ENCODE data around the gene TMEM132E.

The TMEM132E gene

DNA sequence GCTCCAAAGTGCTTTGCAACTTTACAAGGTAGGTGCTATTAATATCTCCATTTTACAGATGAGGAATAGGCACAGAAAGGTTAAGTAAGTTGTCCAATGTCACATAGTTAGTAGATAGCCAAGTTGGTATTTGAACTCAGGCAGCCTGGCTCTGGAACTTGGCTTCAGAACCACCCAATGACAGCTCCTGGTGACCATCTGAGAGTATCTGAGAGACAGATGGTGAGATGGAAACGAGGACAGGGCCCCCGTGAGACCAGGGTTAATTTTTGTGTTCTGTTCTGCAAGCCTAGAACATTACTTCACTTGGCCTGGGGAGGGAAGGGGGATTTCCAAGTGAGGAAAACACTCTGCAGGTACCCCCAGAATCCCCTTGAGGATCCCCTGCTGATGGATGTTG, 9.8 kb upstream of the TMEM132E start:
- DNase-seq = no peak

DNA sequence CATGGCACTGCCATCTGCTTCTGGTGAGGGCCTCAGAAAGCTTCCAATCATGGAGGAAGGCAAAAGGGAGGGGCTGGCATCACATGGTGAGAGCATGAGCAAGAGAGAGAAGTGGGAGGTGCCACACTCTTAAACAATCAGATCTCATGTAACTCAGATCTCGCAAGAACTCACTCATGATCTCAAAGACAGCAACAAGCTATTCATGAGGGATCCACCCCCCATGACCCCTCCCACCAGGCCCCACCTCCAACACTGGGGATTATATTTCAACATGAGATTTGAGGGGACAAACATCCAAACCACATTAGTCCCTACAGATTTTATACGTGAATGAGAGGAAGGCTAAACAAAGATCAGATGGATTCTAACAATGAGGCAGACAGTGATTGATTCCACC, 8.9 kb upstream of the TMEM132E start:
- no peak for DNase-seq

DNA sequence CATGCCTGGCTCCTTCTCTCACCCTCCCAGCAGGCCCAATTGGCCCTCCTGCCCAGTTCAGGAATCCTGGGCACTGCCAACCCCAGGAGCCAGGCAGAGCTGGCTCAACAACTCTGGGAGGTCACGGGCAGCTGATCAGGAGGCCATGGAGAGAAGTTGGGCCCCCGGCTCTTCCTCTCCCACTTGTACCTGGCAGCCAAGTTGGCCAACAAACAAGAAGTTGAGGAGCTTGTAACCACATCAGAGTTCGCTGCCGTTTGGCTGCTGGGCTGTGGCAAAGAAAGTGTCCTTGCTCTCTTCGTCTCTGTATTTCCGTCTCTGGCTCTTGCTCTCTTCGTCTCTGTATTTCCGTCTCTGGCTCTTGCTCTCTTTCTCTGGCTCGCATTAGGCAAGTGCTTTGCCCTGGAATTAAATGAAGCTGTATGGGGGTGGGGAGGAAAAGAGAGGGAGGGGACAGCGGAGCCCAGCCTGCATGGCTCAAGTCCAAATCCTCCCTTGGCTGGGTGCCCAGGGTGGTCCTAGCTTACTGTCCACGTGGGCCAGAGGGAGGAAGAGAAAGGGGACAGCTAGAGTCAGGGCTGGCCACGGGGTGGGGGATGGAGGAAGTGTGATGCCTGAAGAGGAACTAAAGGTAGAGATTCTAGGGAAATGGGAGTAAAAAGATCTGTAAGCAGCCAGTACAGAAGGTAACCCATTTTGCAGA, 7.8 kb upstream of the TMEM132E start:
- DNase-seq = no peak

DNA sequence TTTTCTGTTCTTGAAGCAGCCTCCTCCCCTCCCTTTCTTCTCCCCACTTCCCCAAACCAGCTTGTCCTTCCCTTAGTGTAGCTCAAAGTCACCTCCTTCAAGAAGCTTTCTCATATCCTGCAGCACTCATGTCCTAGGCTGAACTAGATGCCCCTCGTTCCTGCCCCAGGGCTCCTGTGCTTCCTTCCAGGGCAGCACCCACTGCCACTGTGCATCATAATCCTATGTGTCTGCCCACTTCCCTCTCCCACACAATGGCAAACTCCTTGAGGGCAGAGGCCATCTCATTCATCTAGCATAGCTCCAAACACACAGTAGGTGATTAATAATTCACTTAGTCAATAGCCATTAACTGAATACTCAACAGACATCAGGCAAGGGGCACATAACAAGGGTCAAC, 6.9 kb upstream of the TMEM132E start:
- no peak for DNase-seq

DNA sequence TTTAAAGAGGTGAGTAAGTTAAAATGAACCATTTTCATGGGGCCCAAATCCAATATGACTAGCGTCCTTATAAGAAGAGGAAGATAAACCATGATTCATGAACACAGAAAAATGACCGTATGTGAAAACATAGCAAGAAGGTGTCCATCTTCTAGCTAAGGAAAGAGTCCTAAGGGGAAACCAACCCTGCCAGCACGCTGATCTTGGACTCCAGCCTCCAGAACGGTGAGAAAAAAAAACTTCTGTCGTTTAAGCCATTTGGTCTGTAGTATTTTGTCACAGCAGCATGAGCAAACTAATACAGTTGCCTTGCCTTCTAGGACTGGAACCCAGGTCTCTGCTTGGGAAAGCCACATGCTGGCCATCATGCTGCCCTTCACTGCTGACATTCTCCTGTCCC, 4.2 kb upstream of the TMEM132E start:
- no peak for DNase-seq

DNA sequence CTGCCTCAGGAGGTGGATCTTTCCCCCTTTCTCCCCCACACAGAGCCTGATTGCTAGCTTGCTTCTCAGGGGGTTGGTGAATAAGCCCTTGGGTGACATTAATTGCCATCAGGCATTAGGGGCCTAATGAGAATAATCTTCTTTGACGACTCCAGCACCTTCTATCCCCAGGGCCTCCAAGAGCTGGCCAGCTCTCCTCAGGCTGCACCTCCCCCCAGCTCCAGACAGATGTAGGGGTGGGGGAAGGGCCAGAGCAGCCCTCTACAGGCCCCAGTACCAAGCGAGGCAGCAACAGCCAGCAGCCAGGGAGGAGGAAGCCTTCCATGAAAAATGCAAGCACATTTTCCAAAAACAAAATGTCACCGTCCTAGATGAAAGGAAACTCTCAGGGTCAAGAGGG, 1.4 kb upstream of the TMEM132E start:
- no peak for DNase-seq

DNA sequence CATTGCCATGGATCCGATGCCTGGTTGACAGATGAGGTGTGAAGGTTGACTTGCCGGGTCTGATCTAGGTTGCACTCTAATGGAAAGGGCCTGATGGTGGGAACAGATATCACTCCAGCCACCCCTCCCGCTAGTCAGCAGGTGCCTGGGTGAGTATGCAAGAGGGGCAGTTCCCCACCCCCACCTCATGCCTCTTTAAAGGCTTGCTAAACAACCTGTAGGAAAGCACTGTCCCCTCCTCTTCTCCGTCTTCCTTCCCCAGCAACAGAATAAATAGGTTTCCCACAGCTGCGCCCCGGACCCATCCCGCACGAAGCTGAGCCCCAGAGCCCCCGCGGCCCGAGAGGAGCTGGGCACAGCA, 746 bp upstream of the TMEM132E start:
- no peak for DNase-seq

DNA sequence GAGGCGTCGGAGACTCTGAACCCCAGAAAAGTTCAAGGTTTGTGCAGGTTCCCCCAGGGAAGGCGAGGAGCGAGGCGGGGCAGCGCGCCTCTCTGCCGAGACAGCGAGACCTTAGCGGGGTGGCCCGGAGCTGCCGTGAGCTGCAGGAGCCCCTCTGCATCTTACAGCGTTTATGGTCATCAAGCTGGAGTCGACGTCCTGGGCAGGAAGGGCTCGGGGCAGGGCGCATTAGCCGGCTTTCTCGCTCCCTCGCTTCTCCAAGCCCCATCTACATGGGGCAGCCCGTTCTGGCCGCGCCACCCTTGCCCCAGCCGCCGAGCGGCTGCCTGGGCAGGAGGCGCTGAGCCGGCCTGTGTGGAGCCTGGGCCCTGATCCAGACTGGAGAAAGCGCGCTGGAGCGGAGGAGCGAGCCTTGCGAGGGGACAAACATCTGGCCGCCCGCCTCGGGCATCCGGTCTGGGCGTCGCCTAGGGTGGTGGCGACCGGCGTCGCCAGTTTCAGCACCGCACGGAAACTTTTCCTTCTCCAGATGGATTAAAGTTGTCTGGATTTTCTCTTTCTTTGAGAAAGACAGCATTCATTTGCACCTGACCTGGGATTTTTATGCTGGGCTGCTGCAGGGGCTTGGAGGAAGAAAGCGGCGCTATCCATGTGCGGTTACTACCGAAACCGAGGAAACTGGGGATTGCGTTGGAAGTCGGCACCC, 750 bp downstream of the TMEM132E start:
- DNase-seq = no peak

DNA sequence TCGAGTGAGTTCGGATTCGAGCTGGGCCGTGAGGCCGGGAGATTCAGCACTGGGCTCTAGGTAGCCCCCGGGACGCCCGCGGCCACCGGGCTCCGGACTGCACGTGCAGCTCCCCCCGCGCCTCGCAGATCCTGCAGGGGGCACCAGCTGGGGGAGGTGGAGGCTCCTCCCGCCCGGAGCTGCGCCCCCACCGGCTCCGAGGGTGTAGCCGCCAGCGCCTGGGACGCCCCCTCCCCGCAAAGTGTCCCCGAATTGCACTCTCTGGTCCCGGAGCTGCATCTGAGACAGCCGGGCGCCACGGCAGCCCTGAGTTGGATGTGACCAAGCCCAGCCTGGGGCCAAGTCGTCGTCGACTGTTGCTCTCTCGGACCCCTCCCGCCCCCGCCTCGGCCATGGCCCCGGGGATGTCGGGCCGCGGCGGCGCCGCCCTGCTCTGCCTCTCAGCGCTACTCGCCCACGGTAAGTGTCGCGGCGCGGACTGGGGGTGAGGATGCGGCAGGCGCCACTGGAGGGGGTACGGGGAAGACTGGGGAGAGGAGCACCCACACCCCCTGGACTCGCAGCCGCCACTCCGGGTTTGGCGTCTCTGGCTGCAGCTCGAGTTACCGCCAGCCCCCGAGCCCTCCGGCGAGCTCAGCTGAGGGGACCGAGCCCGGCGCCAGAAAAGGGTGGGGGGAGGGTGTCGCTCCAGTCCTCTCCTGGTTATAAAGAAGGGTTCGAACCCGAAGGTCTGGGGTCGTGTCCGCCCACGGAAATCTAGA, 1.5 kb downstream of the TMEM132E start:
- DNase-seq = no peak

DNA sequence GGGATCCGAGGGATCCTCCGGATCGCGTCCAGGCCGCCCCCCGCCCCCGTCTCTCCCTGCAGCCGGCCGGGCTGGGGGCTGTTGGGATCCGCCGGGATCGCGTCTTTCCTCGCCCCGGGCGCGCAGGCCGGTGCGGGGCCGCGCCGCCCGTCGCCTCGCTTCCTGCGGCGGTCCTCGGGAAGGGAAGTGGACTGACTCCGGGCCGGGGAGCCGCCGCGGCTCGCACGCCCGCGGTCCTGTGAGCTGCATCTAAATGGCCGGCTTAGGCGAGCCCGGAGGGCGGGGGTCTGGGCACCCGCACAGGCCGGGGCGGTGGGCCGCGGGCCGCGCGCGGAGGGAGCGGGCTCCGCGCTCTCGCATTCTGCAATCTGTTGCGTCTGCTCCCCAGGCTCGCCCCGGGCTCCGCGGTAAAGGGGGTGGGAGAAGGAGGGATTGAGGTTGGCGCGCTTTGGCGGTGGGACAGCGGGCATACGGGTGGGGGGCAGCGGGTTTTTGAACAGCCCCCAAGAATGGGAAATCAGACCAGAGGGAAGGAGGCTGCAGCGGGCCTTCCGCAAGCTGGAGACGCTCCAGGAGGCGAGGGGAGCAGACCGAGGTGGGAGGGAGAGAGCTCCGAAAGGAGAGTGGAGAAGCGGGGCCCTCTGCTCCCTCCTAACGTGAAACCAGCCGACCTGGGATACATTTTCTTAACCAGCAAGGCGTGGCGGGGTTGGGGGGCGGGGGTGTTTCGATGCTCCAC, 2.2 kb downstream of the TMEM132E start:
- no peak for DNase-seq

DNA sequence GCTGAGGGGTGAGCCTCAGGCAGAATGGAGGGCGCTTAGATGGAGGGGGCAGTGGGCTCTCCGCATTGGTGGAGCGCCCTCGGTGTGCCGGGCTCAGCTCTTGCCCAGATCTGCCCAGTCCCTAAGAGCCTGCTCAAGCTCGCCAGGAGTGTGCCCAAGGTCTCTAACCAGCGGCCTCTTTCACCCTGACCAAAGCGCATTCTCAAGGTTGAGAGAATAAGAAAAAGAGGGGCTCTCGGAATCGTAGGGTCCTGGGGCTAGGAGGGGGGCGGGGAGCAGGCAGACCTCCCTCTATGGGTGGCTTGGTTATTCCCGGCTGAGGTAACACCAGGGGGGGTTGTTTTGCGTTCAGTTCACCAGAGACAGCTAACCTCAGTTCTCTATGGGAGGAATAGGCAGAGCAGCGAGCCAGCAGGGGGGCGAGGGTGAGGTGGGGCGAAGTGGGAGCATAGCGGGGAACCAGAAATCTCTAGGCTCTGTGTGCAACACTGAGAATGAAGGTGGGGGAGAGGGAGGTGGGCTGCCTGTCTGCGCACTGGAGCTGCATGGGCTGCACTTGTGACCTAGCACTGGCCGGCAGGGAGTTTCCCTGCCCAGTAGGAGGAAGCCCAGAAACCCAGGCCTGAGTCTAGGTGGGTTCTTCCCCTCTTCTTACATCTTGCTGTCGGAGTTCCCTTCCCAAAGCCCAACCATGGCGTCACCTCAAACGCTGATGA, 3.0 kb downstream of the TMEM132E start:
- DNase-seq = no peak

DNA sequence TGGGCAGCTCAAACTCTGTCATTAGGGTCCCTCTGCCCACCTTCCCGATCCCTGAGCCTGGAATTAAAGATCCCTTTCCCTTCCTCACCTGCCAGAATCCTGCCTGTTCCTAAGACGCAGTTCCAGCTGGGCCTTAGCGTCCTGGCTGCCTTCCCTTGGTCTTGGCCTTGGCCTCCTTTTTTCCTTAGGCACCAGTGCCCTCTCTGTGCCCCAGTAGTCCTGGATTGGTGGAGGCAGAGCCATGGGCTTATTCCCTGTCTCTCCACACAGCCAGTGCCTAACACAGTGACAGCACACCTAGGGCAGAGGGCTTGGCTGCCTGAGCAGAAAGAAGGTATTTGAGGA, 3.5 kb downstream of the TMEM132E start:
- no peak for DNase-seq

DNA sequence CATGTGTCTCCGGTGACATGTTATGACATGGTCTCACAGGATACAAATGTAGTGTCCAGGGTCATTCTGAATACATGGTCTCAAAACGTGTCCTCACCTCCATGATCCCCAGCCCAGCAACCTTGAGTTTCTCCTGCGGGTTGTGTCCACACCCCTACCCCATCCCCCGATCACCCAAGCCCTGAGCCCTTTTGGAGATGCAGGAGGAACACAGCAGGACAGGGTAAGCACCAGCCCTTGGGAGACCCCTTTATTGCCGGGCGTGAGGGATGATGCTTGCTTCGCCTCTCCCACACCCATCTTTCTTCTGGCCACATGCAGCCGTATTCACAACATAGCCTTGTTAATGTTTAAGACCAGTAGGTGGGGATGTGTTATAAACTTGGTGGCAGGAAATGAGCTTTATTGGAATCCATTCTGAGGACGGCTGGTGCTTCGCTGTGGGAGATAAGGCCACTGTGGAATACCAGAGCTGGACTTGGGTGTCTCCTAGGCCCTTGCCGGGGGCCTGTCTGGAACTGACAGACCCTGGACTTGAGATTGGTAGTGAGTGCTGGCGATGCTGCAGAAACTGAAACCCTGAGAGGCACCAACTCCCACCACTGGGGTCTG, 5.5 kb downstream of the TMEM132E start:
- DNase-seq = peak; percentile 10

DNA sequence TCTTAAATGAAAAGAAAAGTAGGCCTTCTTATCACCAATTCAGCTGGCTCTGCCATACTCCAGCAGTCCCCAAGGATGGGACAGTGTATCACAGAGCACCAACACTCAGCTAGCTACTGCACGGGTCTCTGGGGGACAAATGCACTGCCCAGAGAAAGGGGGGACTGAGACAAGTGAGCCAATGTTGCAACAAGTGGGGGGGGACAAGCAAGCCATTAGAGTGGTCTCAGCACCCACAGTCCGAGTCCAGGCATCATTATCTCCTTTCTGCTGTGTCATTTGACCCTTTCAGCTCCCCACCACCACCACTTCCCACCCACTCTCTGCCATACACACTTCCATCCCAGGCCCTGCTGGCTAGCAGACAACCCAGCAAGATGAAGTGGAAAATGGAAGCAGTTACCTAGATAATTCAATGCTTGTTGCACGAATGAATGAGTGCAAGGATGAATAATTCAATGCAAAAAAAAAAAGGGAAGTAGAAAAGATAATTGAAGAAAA, 7.0 kb downstream of the TMEM132E start:
- no peak for DNase-seq

DNA sequence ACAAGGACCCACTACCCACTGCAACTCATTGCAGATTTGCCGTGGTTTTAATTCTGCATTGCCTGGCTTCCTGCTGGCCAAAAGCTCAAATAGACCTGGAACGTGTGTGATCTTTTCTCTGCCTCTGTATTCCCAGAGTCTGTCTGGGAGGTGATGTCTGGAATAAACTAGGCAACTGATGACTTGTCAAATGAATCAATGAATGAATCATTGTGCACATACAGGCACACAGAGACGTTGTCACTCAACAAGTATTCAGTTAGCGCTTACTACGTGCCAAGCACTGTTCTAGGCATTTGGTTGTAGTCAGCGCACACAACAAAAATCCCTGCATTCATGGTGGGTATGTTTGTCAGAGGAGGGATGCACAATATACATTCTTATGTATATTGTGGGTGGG, 8.9 kb downstream of the TMEM132E start:
- DNase-seq = no peak

DNA sequence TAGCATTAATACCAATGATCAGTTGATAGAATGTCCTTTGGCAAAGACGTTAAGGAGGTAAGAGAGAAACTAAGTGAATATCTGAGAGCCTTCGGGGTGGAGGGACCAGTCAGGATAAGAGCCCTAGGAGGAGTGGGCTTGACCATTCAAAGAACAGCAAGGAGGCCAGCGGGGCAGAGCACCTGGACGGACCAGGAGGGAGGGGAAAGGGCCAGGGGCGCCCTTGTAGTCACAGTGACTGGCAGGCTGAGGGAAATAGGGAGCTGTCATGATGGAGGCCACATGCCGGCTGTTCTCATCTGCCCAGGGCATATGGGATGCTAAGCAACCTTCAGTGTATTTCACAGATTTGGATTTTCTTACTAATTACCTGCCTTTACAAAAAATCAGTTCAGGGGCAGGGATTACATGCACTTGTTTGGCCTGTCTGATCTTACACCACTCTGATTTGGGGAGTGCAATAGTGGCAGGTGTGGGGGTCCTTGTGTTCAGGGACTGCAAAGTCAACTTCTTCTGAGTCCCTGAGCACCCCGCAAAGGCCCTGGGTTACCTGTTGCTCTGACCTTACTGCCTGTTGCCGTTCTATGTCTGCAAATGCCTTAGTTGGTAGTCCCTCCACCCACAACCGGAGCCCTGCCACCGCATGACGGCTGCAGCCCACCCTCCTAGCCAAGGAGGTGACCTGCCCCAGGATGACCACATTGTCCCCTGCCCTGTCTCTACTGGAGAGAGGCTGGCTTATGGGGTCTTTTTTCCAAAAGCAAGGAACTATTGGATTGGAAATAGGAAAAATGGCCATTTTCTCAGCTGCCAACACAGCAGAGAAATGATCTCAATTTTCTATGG, 10.0 kb downstream of the TMEM132E start:
- no peak for DNase-seq

DNA sequence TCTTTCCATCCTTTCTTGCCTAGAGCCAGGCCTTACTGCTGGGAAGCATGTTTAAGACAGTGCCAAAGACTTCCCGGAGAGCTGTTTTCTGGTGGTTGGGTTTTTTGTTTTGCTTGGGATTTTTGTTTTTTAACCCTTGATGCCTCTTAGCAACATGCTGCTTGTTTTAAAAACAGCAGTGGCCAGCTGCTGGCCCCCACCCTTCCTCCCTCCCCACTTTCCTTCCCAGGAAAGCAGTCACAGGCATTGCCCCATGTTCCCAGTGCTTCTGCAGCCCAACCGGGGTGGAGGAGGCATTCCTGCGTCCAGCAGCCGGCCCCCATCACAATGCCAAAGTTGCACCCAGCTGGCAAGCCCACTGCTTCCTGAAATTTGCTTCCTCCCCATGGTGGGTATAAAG, 12.6 kb downstream of the TMEM132E start:
- DNase-seq = no peak

DNA sequence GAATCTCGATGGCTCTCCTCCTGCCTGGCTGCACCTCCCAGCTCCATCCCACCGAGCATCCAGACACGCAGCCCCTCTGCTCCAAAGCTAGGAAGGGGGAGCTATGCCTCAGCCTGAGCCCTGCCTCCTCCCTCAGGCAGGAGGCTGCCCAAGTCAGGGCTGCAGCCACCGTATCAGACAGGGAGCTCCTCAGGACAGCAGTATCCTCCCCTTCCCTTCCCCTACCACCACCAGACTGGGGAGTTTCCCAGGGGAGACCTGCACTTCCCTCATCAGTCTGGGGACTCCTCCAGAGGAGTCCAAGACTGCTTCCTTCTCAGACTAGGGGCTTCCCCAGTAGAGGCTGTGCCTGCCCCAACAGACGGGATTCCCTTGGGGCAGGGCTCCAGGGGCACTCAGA, 17.5 kb downstream of the TMEM132E start:
- DNase-seq = no peak

DNA sequence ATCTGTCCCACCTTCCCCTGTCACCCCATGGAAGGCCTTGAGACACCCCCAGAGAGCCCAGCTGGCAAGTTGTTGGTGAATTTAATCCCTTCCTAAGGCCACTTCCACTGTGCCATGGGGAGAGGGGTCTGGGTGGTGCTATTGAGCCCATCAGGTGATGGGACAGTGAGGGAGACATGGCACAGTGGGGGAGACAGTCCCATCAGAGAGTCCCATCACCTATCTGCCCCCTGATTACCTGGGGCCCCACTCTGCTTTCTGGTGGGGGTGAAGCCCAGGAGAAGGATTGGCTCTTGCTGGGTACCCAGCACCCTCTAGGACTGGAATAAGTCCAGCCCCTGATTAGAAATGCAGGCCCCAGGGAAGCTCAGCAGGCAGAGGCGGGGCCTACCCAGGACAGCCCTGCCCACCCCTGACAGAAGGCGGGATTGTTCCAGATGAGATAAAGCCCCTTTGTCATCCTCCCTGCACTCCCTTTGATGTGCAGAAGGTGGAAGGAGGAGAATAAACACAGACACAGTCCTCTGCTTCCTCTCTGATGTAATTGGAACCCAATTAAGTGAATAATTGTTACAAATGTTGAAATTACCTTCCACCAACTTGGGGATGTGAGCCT, 18.9 kb downstream of the TMEM132E start:
- no peak for DNase-seq

DNA sequence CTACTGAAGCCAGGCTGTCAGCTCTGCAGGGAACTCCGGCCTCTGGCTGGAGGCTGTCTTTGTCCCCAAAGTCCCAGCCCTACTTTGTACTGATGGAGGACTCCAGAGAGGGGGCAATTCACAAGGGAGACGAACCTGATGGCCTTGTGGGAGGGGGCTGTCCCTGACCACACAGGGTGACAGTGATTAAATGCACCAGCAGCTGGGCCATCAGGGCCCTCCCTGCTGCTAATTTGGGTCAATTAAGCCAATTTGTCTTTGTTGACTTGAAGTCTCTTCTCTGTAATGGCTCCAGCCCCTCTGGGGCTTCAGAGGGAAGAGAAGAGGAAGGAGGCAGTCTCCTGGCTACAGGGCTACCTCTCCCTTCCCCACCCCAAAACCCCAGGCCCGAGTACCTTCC, 22.0 kb downstream of the TMEM132E start:
- no peak for DNase-seq

DNA sequence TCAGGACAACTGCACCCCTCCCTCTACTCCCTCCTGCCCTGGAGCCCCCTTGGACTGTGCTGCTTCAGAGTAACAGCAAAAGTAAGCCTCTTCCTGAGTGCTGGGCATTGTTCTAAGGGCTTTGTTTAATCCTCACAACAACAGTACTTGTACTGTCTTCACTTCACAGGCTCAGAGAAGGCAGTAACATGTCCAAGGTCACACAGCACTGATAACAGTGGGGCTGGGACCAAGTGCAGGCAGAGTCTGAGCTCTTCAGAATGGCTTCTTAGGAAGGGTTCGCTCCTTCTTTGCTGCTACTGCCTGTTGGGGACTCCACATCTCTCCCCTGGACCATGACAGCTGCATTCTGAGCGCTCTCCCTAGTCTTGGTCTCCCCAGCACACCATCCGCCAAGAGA, 24.6 kb downstream of the TMEM132E start:
- no peak for DNase-seq

Measured in DMS 273 treated with DMSO at 0.1 percent for 48 hours (cell line).